Breast epithelium (tissue), 3 donors: Measurements from ENCODE around the gene PNKP.

Experiments used
- CTCF ChIP-seq, 3 donors: fragments of 450-650 bp; IDR thresholded peaks; one replicate each; pipeline ENCODE4 v1.5.1; 2016 to 2017; ENCODE audit warnings: antibody characterized with exemption in 3 of 3, mild to moderate bottlenecking in 3 of 3, moderate library complexity in 3 of 3
- POLR2AphosphoS5 ChIP-seq, 3 donors: sonication (generic); formaldehyde crosslinking; IDR thresholded peaks; one replicate each; pipeline ENCODE4 v1.6.1; 2017; ENCODE audit warnings: antibody characterized with exemption in 3 of 3

GRCh38 chr19:49904136-49904535 lies 36.8 kb upstream of the PNKP start:
- no peak for TF ChIP-seq POLR2AphosphoS5 (IDR thresholded peaks at IDR 0.05)
- TF ChIP-seq CTCF (IDR thresholded peaks at IDR 0.05), result no peak
